Measurements from ENCODE around the gene TMBIM6. TPM values are rescaled to one million over a fixed set of nuclear protein-coding genes. Genes with fewer than 3 reads are reported as not detected.
A peak's percentile ranks its signal among the peaks of the same experiment; 100 is the strongest.

Gene TMBIM6
- total and polyA plus RNA-seq, 9 of the 15 experiments (the other 6 are each of a cell fraction or from before 2014, with no cell fraction given): 147 to 1,288 (median 352) TPM

- no peak for TF ChIP-seq AFF4 (CRISPR knock-in tag; IDR thresholded peaks at IDR 0.05)
- TF ChIP-seq CBFA2T3 (IDR thresholded peaks at IDR 0.05): peak; percentile 16; the same call in 1 of the 2 replicates
- no peak for TF ChIP-seq SIRT6 (IDR thresholded peaks at IDR 0.05; ENCODE audit: low read depth, low read length)
- TF ChIP-seq NR2C2 (CRISPR knock-in tag; IDR thresholded peaks at IDR 0.05): no peak
- TF ChIP-seq NR2C2 (tag; IDR thresholded peaks at IDR 0.05): peak; percentile 39
- no peak for TF ChIP-seq E2F8 (IDR thresholded peaks at IDR 0.05; ENCODE audit: low read depth, partially characterized antibody)
- TF ChIP-seq SMAD2 (IDR thresholded peaks at IDR 0.05; ENCODE audit: low read depth, low read length): no peak
- TF ChIP-seq ERF (CRISPR knock-in tag; IDR thresholded peaks at IDR 0.05): no peak
- TF ChIP-seq BRD9 (IDR thresholded peaks at IDR 0.05; ENCODE audit: low read depth, partially characterized antibody): no peak
- TF ChIP-seq TEAD4 (IDR thresholded peaks at IDR 0.05; ENCODE audit: low read length): peak; percentile 68; the same call in 1 of the 2 replicates
- TF ChIP-seq TEAD4 (CRISPR knock-in tag; IDR thresholded peaks at IDR 0.05; ENCODE audit: borderline replicate concordance): no peak
- TF ChIP-seq ZBTB7A (IDR thresholded peaks at IDR 0.05; ENCODE audit: borderline replicate concordance, control insufficient read depth, low read depth, low read length): no peak
- TF ChIP-seq CSDE1 (IDR thresholded peaks at IDR 0.05): no peak
- TF ChIP-seq HMBOX1 (IDR thresholded peaks at IDR 0.05): no peak
- no peak for TF ChIP-seq XRCC3 (IDR thresholded peaks at IDR 0.05)
- TF ChIP-seq POLR2AphosphoS2 (IDR thresholded peaks at IDR 0.05; ENCODE audit: low read length): no peak
- no peak for TF ChIP-seq ZNF12 (CRISPR knock-in tag; IDR thresholded peaks at IDR 0.05)
- peak; percentile 58; the same call in 1 of the 2 replicates for TF ChIP-seq ESRRA (IDR thresholded peaks at IDR 0.05; ENCODE audit: borderline replicate concordance, low read depth)
- no peak for TF ChIP-seq BCLAF1 (IDR thresholded peaks at IDR 0.05; ENCODE audit: borderline replicate concordance in 1 of 2, control insufficient read depth in 1 of 2, low read depth in 2 of 2, low read length in 1 of 2)
These were observed 3.1 kb downstream of the TMBIM6 start (continued) for GRCh38 chr12:49744363-49744885.

Measured in K562 (cell line).